Hepatocyte (in vitro differentiated cells): ENCODE results near the gene ADGRE3. TPM values are rescaled to one million over a fixed set of nuclear protein-coding genes. Genes with fewer than 3 reads are reported as not detected.

Experiments
- DNase-seq: peaks from one replicate; pipeline ENCODE4 v3.0.0-alpha.2; 2016; ENCODE audit warnings: low spot score
- H2AFZ ChIP-seq: fragments of 200-600 bp; sonication (generic); 2 replicates; pipeline ENCODE4 v1.6.0; 2016; ENCODE audit warnings: antibody characterized with exemption, mild to moderate bottlenecking
- H3K27ac ChIP-seq: fragments of 200-600 bp; sonication (generic); 2 replicates; pipeline ENCODE4 v1.5.1; 2016; ENCODE audit warnings: mild to moderate bottlenecking
- H3K27me3 ChIP-seq: fragments of 200-600 bp; sonication (generic); 2 replicates; pipeline ENCODE4 v1.6.1; 2016
- H3K36me3 ChIP-seq: fragments of 200-600 bp; sonication (generic); replicated peaks from 2 replicates; pipeline ENCODE4 v1.5.1; 2016; ENCODE audit warnings: low read depth; ENCODE audit not compliant: insufficient read depth
- H3K4me1 ChIP-seq: fragments of 200-600 bp; sonication (generic); 2 replicates; pipeline ENCODE4 v1.5.1; 2016; ENCODE audit warnings: mild to moderate bottlenecking, moderate library complexity; ENCODE audit not compliant: insufficient read depth
- H3K4me2 ChIP-seq: fragments of 200-600 bp; sonication (generic); 2 replicates; pipeline ENCODE4 v1.6.0; 2016
- H3K4me3 ChIP-seq: fragments of 200-600 bp; sonication (generic); 2 replicates; pipeline ENCODE4 v1.5.1; 2016; ENCODE audit warnings: mild to moderate bottlenecking
- H3K79me2 ChIP-seq: fragments of 200-600 bp; sonication (generic); 2 replicates; pipeline ENCODE4 v1.6.0; 2017; ENCODE audit warnings: mild to moderate bottlenecking
- H3K9me2 ChIP-seq: fragments of 200-600 bp; sonication (generic); replicated peaks from 2 replicates; pipeline ENCODE4 v1.6.0; 2017; ENCODE audit warnings: mild to moderate bottlenecking; ENCODE audit not compliant: insufficient read depth
- H3K9me3 ChIP-seq: fragments of 200-600 bp; sonication (generic); 2 replicates; pipeline ENCODE4 v1.5.1; 2016; ENCODE audit warnings: low read depth, mild to moderate bottlenecking
- H4K20me1 ChIP-seq: fragments of 200-600 bp; sonication (generic); 2 replicates; pipeline ENCODE4 v1.6.0; 2016; ENCODE audit warnings: mild to moderate bottlenecking; ENCODE audit not compliant: insufficient read depth, poor library complexity, severe bottlenecking
- CTCF ChIP-seq: fragments of 200-600 bp; sonication (generic); IDR thresholded peaks from 2 replicates; pipeline ENCODE4 v1.5.1; 2016; ENCODE audit warnings: antibody characterized with exemption, mild to moderate bottlenecking; ENCODE audit not compliant: poor library complexity
- EZH2 ChIP-seq: fragments of 200-600 bp; sonication (generic); IDR thresholded peaks from 2 replicates; pipeline ENCODE4 v1.6.1; 2016; ENCODE audit warnings: antibody characterized with exemption, mild to moderate bottlenecking, borderline replicate concordance
- EZH2phosphoT487 ChIP-seq: fragments of 200-600 bp; sonication (generic); IDR thresholded peaks from one replicate; pipeline ENCODE4 v1.6.1; 2018; ENCODE audit warnings: antibody characterized with exemption, mild to moderate bottlenecking, low read depth, moderate library complexity; ENCODE audit not compliant: unreplicated experiment, severe bottlenecking
- WGBS: methylation state at CpG from one replicate; pipeline ENCODE4 v1.1.6; 2016; ENCODE audit warnings: low lambda C conversion rate; ENCODE audit errors: missing lambda C conversion rate; 5-methylcytosine and 5-hydroxymethylcytosine counted together
- polyA plus RNA-seq: library from polyadenylated mRNA; unstranded; fragments of >200 nt; fragmentation: Nextera tagmentation; extraction: Ambion mirVana; gene quantifications from 2 replicates; pipeline ENCODE4 v1.2.1, GENCODE V29; 2016
- total RNA-seq: library from RNA; depleted of rRNA; stranded (reverse); fragments of >200 nt; gene quantifications from 2 replicates; pipeline ENCODE4 v1.2.3, GENCODE V29; 2014

Gene ADGRE3
- total and polyA plus RNA-seq, 2 experiments from 2014 or later: not detected

GRCh38 chr19:14577264-14577663 is 97.4 kb downstream of the ADGRE3 start:
- no peaks in the 10 kb centered on the region for H3K9me2 ChIP-seq
- no peak overlapping the region for H3K4me3 ChIP-seq
- TF ChIP-seq EZH2phosphoT487: no peak
- TF ChIP-seq EZH2: no peak
- TF ChIP-seq CTCF: no peak
- no peak overlapping the region for H3K4me2 ChIP-seq
- H3K36me3 ChIP-seq: no peaks in the 10 kb centered on the region
- H3K79me2 ChIP-seq: no peaks in the 10 kb centered on the region
- DNase-seq: no peak
- H4K20me1 ChIP-seq: no peaks in the 10 kb centered on the region
- no peaks in the 10 kb centered on the region for H3K27me3 ChIP-seq
- no peak overlapping the region for H3K27ac ChIP-seq
- no peaks in the 10 kb centered on the region for H3K9me3 ChIP-seq
- 86% methylated on average over 5 of the region's 5 CpGs for WGBS
- H3K4me1 ChIP-seq: no peaks in the 10 kb centered on the region
- no peak overlapping the region for H2AFZ ChIP-seq

DNA sequence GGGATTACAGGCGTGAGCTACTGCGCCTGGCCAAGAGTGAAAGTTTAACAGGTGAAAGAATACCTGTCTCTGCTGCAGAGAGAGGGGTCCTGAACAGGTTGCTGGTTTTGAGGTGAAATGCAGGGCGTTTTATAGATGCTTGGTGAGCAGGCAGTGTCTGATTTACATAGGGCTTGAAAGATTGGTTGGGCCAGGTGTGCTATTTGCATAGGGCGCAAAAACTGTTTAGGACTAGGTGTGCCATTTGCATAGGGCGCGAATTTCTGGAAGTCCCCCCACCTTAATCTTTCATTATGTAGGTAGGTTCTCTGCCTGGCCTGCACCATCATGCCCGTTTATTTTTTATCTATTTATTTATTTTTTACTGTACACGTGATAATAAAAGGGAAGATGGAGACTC is 98.3 kb downstream of the ADGRE3 start:
- TF ChIP-seq CTCF (no peak), EZH2 (no peak), EZH2phosphoT487 (no peak)
- H3K27me3 ChIP-seq: no peaks in the 10 kb centered on the region
- H3K27ac ChIP-seq: no peak overlapping the region
- H3K4me2 ChIP-seq: no peak overlapping the region
- H3K9me3 ChIP-seq: no peaks in the 10 kb centered on the region
- WGBS: 80% methylated on average over 8 of the region's 8 CpGs
- H3K4me1 ChIP-seq: no peaks in the 10 kb centered on the region
- peaks cover 5% of the 10 kb centered on the region for H3K79me2 ChIP-seq
- no peaks in the 10 kb centered on the region for H3K36me3 ChIP-seq
- H3K4me3 ChIP-seq: no peak overlapping the region
- no peaks in the 10 kb centered on the region for H3K9me2 ChIP-seq
- H4K20me1 ChIP-seq: no peaks in the 10 kb centered on the region
- no peak for DNase-seq
- no peak overlapping the region for H2AFZ ChIP-seq

GRCh38 chr19:14575428-14575980 is 99.1 kb downstream of the ADGRE3 start:
- WGBS: 87% methylated on average over 6 of the region's 6 CpGs
- no peak for DNase-seq
- Histone ChIP-seq H3K9me2 (no peaks in the 10 kb centered on the region), H2AFZ (no peak overlapping the region), H3K4me1 (peaks cover 6% of the 10 kb centered on the region), H3K79me2 (peaks cover 13% of the 10 kb centered on the region), H3K9me3 (no peaks in the 10 kb centered on the region), H4K20me1 (no peaks in the 10 kb centered on the region), H3K27me3 (no peaks in the 10 kb centered on the region), H3K27ac (no peak overlapping the region), H3K4me2 (no peak overlapping the region), H3K36me3 (no peaks in the 10 kb centered on the region), H3K4me3 (no peak overlapping the region)
- TF ChIP-seq EZH2 (no peak), EZH2phosphoT487 (no peak), CTCF (no peak)
